ENCODE data around the gene FOLR2.

DNA sequence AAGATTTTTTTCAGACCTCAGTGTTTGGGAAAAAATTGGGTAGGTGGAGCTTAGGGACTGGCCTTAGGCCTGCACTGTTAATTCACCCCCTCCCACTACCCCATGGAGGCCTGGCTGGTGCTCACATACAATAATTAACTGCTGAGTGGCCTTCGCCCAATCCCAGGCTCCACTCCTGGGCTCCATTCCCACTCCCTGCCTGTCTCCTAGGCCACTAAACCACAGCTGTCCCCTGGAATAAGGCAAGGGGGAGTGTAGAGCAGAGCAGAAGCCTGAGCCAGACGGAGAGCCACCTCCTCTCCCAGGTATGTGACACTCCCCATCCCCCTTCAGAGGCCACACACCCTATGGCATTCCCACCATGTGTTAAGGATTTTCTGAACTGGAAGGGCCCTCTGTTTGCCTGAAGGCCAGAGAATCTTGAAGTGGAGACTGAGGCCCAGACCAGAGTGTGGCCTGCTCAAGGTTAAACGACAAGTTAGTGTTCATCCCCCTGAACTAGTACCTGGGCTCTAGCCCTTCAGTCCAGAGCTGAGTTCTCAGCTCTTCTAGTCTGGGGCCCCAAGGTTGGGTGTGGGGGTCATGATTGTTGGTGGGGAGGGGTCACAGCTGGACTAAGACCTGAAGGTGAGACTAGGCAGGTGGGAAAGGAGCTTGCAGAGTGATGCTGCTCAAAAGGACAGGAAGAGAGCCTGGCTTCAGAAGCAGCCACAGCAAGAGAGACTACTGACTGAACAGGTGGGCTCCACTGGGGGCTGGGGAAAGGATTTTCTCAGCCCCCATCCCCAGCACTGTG, 26.9 kb upstream of the FOLR2 start:
- TF ChIP-seq SP1 (IDR thresholded peaks at IDR 0.05) (no peak), ELF4 (IDR thresholded peaks at IDR 0.05) (no peak), BHLHE40 (IDR thresholded peaks at IDR 0.05; ENCODE audit: borderline replicate concordance) (no peak), TARDBP (IDR thresholded peaks at IDR 0.05) (no peak), FOXK2 (IDR thresholded peaks at IDR 0.05) (no peak), L3MBTL2 (conservative IDR thresholded peaks at IDR 0.05) (no peak), NFRKB (IDR thresholded peaks at IDR 0.05) (no peak)
- TF ChIP-seq, protein P1, sequence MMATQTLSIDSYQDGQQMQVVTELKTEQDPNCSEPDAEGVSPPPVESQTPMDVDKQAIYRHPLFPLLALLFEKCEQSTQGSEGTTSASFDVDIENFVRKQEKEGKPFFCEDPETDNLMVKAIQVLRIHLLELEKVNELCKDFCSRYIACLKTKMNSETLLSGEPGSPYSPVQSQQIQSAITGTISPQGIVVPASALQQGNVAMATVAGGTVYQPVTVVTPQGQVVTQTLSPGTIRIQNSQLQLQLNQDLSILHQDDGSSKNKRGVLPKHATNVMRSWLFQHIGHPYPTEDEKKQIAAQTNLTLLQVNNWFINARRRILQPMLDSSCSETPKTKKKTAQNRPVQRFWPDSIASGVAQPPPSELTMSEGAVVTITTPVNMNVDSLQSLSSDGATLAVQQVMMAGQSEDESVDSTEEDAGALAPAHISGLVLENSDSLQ (IDR thresholded peaks at IDR 0.05) = no peak

Measured in HEK293T (cell line).